Smooth muscle cell (in vitro differentiated cells): Measurements from ENCODE around the gene TMEM121. TPM values are rescaled to one million over a fixed set of nuclear protein-coding genes. Genes with fewer than 3 reads are reported as not detected.

Source experiments
- DNase-seq: peaks from one replicate; lab custom pipeline; 2025; ENCODE audit not compliant: unreplicated experiment; lab: John Stamatoyannopoulos, UW
- H2AFZ ChIP-seq: fragments of 200-600 bp; sonication (generic); 2 replicates; pipeline ENCODE4 v1.6.0; 2016; ENCODE audit warnings: antibody characterized with exemption, low read depth, mild to moderate bottlenecking
- H3F3A ChIP-seq: fragments of 200-600 bp; sonication (generic); 2 replicates; pipeline ENCODE4 v1.6.0; 2017; ENCODE audit warnings: antibody characterized with exemption, low read depth
- H3K27ac ChIP-seq: fragments of 200-600 bp; sonication (generic); 2 replicates; pipeline ENCODE4 v1.5.1; 2016; ENCODE audit warnings: low read depth, mild to moderate bottlenecking
- H3K27me3 ChIP-seq: fragments of 200-600 bp; sonication (generic); 2 replicates; pipeline ENCODE4 v1.6.1; 2016; ENCODE audit warnings: low read depth, mild to moderate bottlenecking
- H3K36me3 ChIP-seq: fragments of 200-600 bp; sonication (generic); 2 replicates; pipeline ENCODE4 v1.5.1; 2016; ENCODE audit warnings: low read depth
- H3K4me1 ChIP-seq: fragments of 200-600 bp; sonication (generic); 2 replicates; pipeline ENCODE4 v1.5.1; 2016; ENCODE audit warnings: low read depth
- H3K4me2 ChIP-seq: fragments of 200-600 bp; sonication (generic); 2 replicates; pipeline ENCODE4 v1.6.0; 2016; ENCODE audit warnings: mild to moderate bottlenecking
- H3K4me3 ChIP-seq: fragments of 200-600 bp; sonication (generic); 2 replicates; pipeline ENCODE4 v1.5.1; 2016; ENCODE audit warnings: mild to moderate bottlenecking
- H3K79me2 ChIP-seq: fragments of 200-600 bp; sonication (generic); 2 replicates; pipeline ENCODE4 v1.6.0; 2016; ENCODE audit warnings: low read depth, mild to moderate bottlenecking
- H3K9ac ChIP-seq: fragments of 200-600 bp; sonication (generic); 2 replicates; pipeline ENCODE4 v1.6.0; 2016; ENCODE audit warnings: low read depth
- H3K9me3 ChIP-seq: fragments of 200-600 bp; sonication (generic); replicated peaks from 2 replicates; pipeline ENCODE4 v1.5.1; 2016; ENCODE audit warnings: low read depth
- H4K20me1 ChIP-seq: fragments of 200-600 bp; sonication (generic); 2 replicates; pipeline ENCODE4 v1.6.0; 2016; ENCODE audit warnings: low read depth
- WGBS: methylation state at CpG from one replicate; pipeline ENCODE4 v1.1.7; 2016; ENCODE audit warnings: low lambda C conversion rate; 5-methylcytosine and 5-hydroxymethylcytosine counted together
- polyA plus RNA-seq: library from polyadenylated mRNA; unstranded; fragments of >200 nt; fragmentation: Nextera tagmentation; extraction: Ambion mirVana; gene quantifications from 2 replicates; pipeline ENCODE4 v1.2.1, GENCODE V29; 2016
- total RNA-seq: library from RNA; depleted of rRNA; stranded (reverse); fragments of >200 nt; gene quantifications from 2 replicates; pipeline ENCODE4 v1.2.3, GENCODE V29; 2014
- TF ChIP-seq, protein P1 (sequence below): fragments of 200-600 bp; sonication (generic); IDR thresholded peaks from 2 replicates; pipeline ENCODE4 v1.5.1; 2017; ENCODE audit warnings: borderline replicate concordance, mild to moderate bottlenecking, antibody characterized with exemption; ENCODE audit not compliant: insufficient read depth, poor library complexity, severe bottlenecking

TMEM121 gene
- total and polyA plus RNA-seq, 2 experiments from 2014 or later: 2.6 to 12.1 TPM

DNA sequence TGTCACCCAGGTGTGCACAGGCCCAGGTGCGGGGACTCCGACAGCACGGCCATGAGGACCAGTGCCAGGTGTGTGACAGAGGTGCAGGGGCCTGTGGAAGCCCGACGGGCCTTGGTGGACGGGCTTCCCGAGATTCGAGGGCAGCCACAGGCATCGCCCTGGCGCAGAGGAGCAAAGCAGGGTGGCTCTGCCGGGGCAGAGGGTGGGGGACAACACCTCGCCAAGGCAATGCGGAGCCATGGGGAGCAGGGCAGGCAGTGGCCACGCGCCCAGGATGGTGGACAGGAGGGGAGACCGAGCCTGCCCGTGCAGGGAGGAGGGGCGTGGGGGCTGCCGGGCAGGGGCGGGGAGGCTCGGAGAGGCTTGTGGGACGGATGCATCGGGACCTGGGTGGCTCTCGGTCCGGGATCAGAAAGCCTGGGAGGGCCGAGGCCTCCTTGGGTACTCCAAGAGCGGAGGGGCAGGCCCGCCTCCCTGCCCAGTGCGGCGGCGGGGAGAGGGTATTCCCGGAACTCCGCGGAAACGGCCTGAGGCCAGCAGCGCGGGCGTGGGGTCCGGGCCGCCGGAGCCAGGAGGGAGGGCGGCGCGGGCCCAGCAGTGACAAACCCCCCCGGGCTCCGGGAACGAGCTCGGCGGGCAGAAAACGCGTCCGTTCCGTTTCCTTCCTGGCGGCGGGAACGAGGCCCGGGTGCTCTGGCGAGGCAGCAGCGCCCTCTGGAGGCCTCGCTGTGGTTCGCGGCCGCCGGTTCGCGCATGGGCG, 1.6 kb downstream of the TMEM121 start:
- 82% methylated on average over 36 of the region's 67 CpGs for WGBS
- H3K9ac ChIP-seq: no peak overlapping the region
- peak; percentile 34 for DNase-seq

DNA sequence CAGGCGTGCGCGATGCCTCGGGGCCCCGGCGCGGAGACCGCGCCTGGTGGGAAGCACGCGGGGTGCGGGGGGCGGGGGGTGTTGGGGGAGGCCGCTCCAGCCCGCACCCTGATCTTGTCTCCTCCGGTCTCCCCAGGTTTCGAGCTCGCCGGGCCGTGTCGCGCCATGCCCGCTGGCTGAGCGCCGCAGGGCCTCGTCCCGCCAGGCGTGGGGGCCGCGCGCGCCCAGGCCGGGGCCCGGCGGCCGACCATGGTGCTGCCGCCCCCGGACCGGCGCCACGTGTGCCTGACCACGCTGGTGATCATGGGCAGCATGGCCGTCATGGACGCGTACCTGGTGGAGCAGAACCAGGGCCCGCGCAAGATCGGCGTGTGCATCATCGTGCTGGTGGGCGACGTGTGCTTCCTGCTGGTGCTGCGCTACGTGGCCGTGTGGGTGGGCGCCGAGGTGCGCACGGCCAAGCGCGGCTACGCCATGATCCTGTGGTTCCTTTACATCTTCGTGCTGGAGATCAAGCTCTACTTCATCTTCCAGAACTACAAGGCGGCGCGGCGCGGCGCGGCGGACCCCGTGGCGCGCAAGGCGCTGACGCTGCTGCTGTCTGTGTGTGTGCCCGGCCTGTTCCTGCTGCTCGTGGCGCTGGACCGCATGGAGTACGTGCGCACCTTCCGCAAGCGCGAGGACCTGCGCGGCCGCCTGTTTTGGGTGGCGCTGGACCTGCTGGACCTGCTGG, 2.4 kb downstream of the TMEM121 start:
- H3K4me3 ChIP-seq: peak overlapping the region; percentile 51
- 85% methylated on average over 73 of the region's 89 CpGs for WGBS
- H2AFZ ChIP-seq: no peak overlapping the region
- H3K4me1 ChIP-seq: no peaks in the 10 kb centered on the region
- H3K27me3 ChIP-seq: no peaks in the 10 kb centered on the region
- H3K9ac ChIP-seq: no peak overlapping the region
- no peaks in the 10 kb centered on the region for H3K36me3 ChIP-seq
- no peaks in the 10 kb centered on the region for H4K20me1 ChIP-seq
- TF ChIP-seq, protein P1, sequence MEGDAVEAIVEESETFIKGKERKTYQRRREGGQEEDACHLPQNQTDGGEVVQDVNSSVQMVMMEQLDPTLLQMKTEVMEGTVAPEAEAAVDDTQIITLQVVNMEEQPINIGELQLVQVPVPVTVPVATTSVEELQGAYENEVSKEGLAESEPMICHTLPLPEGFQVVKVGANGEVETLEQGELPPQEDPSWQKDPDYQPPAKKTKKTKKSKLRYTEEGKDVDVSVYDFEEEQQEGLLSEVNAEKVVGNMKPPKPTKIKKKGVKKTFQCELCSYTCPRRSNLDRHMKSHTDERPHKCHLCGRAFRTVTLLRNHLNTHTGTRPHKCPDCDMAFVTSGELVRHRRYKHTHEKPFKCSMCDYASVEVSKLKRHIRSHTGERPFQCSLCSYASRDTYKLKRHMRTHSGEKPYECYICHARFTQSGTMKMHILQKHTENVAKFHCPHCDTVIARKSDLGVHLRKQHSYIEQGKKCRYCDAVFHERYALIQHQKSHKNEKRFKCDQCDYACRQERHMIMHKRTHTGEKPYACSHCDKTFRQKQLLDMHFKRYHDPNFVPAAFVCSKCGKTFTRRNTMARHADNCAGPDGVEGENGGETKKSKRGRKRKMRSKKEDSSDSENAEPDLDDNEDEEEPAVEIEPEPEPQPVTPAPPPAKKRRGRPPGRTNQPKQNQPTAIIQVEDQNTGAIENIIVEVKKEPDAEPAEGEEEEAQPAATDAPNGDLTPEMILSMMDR: no peak
- no peaks in the 10 kb centered on the region for H3F3A ChIP-seq
- no peaks in the 10 kb centered on the region for H3K9me3 ChIP-seq
- no peaks in the 10 kb centered on the region for H3K79me2 ChIP-seq
- H3K27ac ChIP-seq: no peak overlapping the region
- H3K4me2 ChIP-seq: peak overlapping the region; percentile 81
- DNase-seq: no peak

More for the DNA sequence above, 1.6 kb downstream of the TMEM121 start:
- no peaks in the 10 kb centered on the region for H3K9me3 ChIP-seq
- H3K79me2 ChIP-seq: no peaks in the 10 kb centered on the region
- no peak overlapping the region for H3K27ac ChIP-seq
- TF ChIP-seq, protein P1: peak; percentile 57
- H3F3A ChIP-seq: no peaks in the 10 kb centered on the region
- H3K27me3 ChIP-seq: no peaks in the 10 kb centered on the region
- no peaks in the 10 kb centered on the region for H3K4me1 ChIP-seq
- H3K4me3 ChIP-seq: peak overlapping the region; percentile 51
- no peaks in the 10 kb centered on the region for H4K20me1 ChIP-seq
- H2AFZ ChIP-seq: no peak overlapping the region
- H3K36me3 ChIP-seq: no peaks in the 10 kb centered on the region
- H3K4me2 ChIP-seq: peak overlapping the region; percentile 81

DNA sequence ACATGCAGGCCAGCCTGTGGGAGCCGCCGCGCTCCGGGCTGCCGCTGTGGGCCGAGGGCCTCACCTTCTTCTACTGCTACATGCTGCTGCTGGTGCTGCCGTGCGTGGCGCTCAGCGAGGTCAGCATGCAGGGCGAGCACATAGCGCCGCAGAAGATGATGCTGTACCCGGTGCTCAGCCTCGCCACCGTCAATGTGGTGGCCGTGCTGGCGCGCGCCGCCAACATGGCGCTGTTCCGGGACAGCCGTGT, 2.9 kb downstream of the TMEM121 start:
- no peak overlapping the region for H3K9ac ChIP-seq
- no peaks in the 10 kb centered on the region for H3K79me2 ChIP-seq
- H3K4me3 ChIP-seq: no peak overlapping the region
- no peaks in the 10 kb centered on the region for H4K20me1 ChIP-seq
- WGBS: 98% methylated on average over 23 of the region's 24 CpGs
- TF ChIP-seq, protein P1: no peak
- no peaks in the 10 kb centered on the region for H3K4me1 ChIP-seq
- no peaks in the 10 kb centered on the region for H3K27me3 ChIP-seq
- no peak overlapping the region for H3K27ac ChIP-seq
- H3K4me2 ChIP-seq: no peak overlapping the region
- DNase-seq: no peak
- no peaks in the 10 kb centered on the region for H3F3A ChIP-seq
- no peaks in the 10 kb centered on the region for H3K9me3 ChIP-seq
- no peak overlapping the region for H2AFZ ChIP-seq
- H3K36me3 ChIP-seq: no peaks in the 10 kb centered on the region
